Activated CD4-positive, CD25-positive, alpha-beta regulatory T cell (primary cell): ENCODE measurements around the gene RANBP1.
"Not testable (repeated sequence)": the region's sequence is repeated elsewhere in the genome, so short reads cannot be mapped to it uniquely, and the experiment has no call there.

Experiments
- DNase-seq, 4 experiments: peaks; one replicate each; lab custom pipeline; 2025; lab: John Stamatoyannopoulos, UW

RANBP1 gene

DNA sequence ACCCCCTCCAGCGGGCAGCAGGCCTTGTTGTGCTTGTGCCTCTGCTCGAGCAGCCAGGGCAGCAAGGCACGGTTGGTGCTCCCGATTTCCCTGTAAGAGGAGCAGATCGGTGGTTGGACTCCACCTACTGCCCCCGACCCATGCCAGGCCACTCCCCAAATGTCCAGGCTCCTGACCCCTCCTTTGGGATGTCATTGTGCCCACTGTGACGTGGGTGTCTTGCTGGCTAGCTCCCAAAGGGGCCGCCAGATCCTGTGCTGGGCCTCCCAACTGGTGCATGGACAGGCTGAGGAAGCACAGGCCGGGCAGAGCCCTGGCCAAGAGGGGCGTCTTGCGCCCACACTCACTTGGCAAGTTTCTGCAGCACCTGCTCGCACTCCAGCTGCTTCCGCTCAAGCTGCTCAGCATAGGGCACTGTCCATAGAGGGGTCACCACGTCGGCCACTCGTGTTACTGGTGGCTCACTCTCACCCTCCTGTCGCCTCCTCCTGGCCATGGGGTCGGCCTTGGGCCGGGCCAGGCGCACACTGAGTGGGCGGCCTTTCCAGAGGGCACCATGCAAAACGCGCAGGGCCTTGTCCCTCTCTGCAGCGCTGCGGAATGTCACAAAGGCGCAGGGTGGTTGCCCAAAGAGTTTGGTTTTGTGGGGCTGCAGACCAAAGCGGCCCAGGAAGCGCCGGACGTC is at the start of gene RANBP1:
Gene RANBP1, plus strand, starts transcription at position 414 of the 685 bp plus-strand sequence. Its CDS starts 81 bp downstream, at position 495.
- no peak for DNase-seq

- no peak for DNase-seq
Observed at GRCh38 chr22:20066617-20067383, 49.1 kb upstream of the RANBP1 start.

DNA sequence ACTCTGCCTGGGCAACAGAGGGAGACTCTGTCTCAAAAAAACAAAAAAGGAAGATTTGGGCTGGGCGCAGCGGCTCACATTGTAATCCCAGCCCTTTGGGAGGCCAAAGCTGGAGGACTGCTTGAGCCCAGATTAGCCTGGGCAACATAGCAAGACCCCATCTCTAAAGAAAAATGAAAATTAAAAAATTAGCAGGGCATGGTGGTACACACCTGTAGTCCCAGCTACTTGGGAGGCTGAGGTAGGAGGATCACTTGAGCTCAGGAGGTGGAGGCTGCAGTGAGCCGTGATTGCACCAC is 48.6 kb upstream of the RANBP1 start:
- not testable (repeated sequence) for DNase-seq

DNA sequence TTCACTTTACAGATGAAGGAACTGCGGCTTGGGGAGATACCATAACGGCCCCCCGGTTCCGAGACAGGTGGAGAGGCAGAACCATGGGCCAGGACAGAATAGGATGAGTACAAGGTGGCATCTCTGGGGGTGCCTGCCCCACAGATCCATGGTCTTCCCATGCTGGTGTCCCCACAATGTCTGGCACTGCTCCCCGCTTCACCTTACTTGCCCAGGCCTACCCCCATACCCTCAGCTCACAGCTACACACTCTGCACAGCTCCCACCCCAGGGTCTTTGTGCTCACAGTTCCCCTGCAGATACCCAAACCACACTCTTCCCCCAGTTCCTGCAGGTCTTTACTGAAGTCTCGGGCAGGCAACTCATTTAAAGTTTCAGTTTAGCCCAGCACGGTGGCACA is 47.3 kb upstream of the RANBP1 start:
- no peak for DNase-seq

- no peak for DNase-seq
Observed at GRCh38 chr22:20069331-20070042, 46.4 kb upstream of the RANBP1 start.

DNA sequence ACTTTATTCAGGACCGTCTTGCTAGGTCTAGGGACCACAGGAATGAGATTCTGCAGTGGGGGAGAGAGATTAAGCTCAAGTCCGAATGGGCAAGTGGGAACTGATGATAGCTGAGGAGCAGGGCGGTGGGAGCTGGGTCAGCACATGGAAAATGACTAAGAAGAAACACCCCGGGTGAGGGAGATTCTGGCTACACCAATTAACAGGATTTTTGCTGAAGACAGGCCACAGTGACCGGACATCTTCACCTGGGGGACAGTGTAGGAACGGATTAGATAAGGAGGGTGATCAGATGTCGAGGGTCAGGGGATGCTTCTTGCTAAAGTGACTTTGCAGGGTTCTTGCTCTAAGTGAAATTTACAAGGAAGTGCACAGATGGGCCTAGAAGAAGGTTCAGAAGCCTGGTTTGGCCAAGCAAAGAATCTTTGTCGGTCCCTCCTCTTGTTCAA is 44.4 kb upstream of the RANBP1 start:
- no peak for DNase-seq

- no peak for DNase-seq
Observed at GRCh38 chr22:20076627-20077172, 39.2 kb upstream of the RANBP1 start.

- peak; percentile 36 to 59 (median 50) for DNase-seq
Observed at GRCh38 chr22:20079745-20080444, 36.0 kb upstream of the RANBP1 start, which contains the start of gene DGCR8. DGCR8 (plus strand) TSS chr22:20080241; CDS start chr22:20085964, 5,723 bp downstream.

- peak; percentile 47 to 59 (median 50) for DNase-seq
Observed at GRCh38 chr22:20080445-20080775, 35.5 kb upstream of the RANBP1 start.

GRCh38 chr22:20080776-20081654 is 34.9 kb upstream of the RANBP1 start:
- no peak for DNase-seq

DNA sequence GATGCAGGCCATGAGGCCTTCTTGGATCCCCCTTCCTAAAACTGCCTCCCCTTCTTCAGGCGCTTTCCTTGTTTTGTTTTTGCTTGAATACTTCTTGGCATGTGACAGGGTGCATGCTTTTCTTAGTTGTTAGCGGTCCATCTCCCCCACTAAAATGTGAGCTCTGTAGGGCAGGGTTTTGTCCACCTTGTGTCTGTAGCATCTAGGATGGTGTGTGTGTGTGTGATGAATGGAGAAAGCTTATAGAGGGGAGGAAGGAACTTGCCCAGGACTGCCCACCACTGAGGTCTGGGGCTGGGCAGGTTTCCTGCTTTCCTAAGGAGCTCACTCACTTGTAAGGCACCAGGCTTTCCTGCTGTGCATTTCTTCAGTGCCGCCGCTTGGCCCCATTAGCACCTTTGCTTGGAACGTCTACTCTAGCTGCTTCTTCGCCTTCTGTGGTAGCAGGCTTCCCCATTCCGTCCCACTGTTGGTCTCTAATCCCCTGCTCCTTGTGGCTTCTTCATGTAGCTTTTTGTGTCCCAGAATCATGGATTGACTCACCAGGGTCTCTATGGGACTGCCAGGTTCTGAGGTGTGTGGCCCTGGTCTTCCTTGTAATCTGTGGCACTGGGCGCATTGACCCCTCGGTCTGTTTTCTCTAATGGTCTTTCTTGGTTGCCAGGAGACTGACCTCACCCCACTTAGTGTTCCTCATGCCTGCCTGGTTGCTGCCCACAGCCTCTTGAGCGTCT is 32.6 kb upstream of the RANBP1 start:
- DNase-seq: no peak

GRCh38 chr22:20083891-20084546 is 31.9 kb upstream of the RANBP1 start:
- no peak for DNase-seq

DNA sequence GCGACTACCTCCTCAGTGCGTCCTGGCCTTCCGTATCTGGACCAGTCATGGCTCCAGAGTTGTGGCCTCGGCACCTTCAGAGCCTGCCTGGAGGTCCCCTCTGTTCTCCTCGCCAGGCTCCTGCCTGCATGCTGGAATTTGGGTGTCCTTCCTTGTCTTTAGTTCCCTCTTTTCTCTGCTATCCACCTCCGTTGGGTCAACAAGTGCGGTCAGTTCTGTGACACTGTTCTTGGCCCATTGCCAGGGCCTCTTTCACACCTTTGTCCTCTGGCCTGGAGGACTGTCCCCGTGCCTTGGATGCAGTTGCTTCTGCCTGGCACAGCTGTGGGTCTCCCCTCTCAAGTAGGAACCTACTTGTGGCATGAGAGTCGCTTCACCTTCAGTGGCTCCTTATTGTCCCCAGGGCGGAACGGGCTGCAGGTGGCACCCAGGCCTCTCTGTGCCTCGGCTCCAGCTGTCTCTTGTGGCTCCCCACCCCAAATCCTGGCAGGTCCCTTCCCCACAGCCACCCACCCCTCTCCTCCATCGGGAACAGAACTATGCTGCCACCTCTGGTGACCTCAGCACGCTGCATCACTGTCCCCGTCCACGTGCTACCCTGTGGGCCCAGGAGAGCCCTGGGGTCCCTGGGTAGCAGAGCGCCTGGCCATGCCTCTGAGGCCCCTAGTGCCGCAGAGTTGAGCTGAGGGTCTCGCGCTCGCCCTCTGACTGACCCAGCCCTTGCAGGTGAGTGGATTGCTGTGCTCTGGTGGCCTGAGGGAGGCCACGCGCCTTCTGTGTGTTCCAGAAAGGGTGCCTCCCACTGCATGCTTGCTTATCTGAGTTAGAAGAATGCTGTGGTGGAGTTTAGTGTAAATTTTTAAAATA is 31.1 kb upstream of the RANBP1 start:
- DNase-seq: no peak

- DNase-seq: no peak
Observed at GRCh38 chr22:20085651-20086050, 30.3 kb upstream of the RANBP1 start.

DNA sequence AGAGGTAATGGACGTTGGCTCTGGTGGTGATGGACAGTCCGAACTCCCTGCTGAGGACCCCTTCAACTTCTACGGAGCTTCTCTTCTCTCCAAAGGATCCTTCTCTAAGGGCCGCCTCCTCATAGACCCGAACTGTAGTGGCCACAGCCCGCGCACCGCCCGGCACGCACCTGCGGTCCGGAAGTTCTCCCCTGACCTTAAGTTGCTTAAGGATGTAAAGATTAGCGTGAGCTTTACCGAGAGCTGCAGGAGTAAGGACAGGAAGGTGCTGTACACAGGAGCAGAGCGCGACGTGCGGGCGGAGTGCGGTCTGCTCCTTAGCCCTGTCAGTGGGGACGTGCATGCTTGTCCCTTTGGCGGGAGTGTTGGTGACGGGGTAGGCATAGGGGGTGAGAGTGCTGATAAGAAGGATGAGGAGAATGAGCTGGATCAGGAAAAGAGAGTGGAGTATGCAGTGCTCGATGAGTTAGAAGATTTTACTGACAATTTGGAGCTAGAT is 29.8 kb upstream of the RANBP1 start:
- no peak for DNase-seq

GRCh38 chr22:20086763-20087162 is 29.1 kb upstream of the RANBP1 start:
- DNase-seq: no peak

GRCh38 chr22:20087319-20088262 is 28.3 kb upstream of the RANBP1 start:
- DNase-seq: no peak
